Activated naive CD4-positive, alpha-beta T cell treated with anti-CD3 and anti-CD28 coated beads, Interleukin-2, amount 50 U/mL, for 72 hours (primary cell): Measurements from ENCODE around the gene SCUBE2. TPM values are rescaled to one million over a fixed set of nuclear protein-coding genes. Genes with fewer than 3 reads are reported as not detected.
"Not testable (repeated sequence)": the region's sequence is repeated elsewhere in the genome, so short reads cannot be mapped to it uniquely, and the experiment has no call there.

ENCODE experiments used
- ATAC-seq, 2 donors: fragments of 150-1000 bp; cut with Tn5 transposase; 2 replicates each; pipeline ENCODE4 v1.10.0; 2021; ENCODE audit warnings: mild to moderate bottlenecking in 2 of 2, moderate library complexity in 2 of 2
- DNase-seq, 2 donors: peaks; one replicate each; pipeline ENCODE4 v3.0.0; 2021 to 2022; ENCODE audit warnings: low spot score in 2 of 2
- H3K27ac Mint-ChIP-seq, 2 donors: one replicate each; pipeline ENCODE4 v1.8.0; 2022; ENCODE audit warnings: mild to moderate bottlenecking in 2 of 2, mixed read lengths in 2 of 2
- H3K36me3 Mint-ChIP-seq, 2 donors: one replicate each; pipeline ENCODE4 v1.8.0; 2022; ENCODE audit warnings: mixed read lengths in 2 of 2
- H3K9me3 Mint-ChIP-seq, 2 donors: one replicate each; pipeline ENCODE4 v1.8.0; 2022; ENCODE audit warnings: mixed read lengths in 2 of 2
- total RNA-seq, 2 donors: library from RNA; stranded (reverse); gene quantifications; one replicate each; pipeline ENCODE4 v1.2.3, GENCODE V29; 2022

The SCUBE2 gene
- total RNA-seq, 2 donors from 2014 or later: 0.61 to 0.70 TPM

DNA sequence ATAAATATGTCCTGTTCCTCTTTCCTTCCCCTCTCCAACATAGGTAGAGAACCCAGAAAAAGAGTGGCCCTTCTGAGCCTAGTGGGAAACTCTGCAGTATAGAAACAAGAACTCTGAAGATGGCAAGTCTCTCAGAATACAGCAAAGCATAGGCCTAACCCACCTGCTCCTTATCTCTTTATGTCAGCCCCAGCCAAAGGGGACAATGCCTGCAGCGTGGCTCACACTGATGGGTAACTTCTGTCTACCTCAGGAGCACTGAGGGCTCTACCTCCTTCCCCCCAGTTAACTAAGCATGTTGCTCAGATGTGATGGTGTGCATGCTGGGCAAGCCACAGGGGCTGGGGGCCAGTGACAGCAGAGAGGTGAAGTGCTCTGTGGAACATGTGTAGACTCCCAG, 82.7 kb downstream of the SCUBE2 start:
- Mint-ChIP-seq H3K36me3 (peaks cover 8 to 10% of the 10 kb centered on the region in 2 donors), H3K27ac (no peak overlapping the region), H3K9me3 (no peaks in the 10 kb centered on the region)
- no peak for ATAC-seq
- no peak for DNase-seq

DNA sequence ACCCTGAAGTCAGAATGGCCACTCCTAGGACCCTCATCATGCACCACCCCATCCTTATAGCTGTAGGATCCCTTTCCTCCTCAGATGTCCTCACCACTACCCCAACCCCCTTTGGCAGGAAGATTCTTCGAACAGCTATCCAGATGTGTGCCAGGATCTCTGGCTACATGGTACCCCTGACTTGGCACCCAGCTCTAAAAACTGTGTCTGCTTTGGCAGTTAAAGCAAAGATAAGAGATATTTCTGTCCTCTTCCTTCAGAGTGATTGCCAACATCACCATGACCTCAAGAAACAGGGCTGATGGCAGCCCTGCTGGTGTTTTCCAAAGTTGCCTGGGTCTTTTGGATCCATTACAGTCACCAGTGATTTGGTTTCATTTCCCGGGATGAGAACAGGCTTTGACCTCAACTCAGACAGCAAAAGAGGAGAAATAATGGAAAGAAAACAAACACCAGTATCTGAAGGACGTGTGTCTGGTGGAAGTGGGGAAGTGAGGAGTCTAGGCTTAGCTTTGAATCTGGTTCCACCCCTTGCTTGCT, 83.3 kb downstream of the SCUBE2 start:
- no peak for ATAC-seq
- Mint-ChIP-seq H3K9me3 (no peaks in the 10 kb centered on the region), H3K27ac (no peak overlapping the region), H3K36me3 (peaks cover 8 to 10% of the 10 kb centered on the region in 2 donors)
- no peak for DNase-seq

DNA sequence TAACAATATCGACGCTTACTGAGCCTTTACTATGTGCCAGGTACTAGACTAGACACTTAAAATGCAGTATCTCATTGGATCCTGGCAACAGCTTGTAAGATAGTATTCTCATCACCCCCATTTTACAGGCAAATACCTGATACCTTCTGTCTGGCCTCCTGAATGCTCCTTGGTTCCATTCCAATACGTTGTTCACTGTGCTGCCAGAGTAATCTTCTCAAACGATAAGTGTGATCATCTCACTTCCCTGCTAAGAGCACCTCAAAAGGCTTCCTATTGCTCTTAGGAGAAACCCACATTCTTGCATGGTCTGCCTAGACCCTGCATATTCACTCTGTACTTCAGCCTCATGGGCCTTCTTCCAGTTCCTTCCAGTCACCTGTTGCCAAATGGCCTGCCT, 86.3 kb downstream of the SCUBE2 start:
- DNase-seq: no peak
- no peak overlapping the region for H3K27ac Mint-ChIP-seq
- peaks cover 8 to 10% of the 10 kb centered on the region in 2 donors for H3K36me3 Mint-ChIP-seq
- no peaks in the 10 kb centered on the region for H3K9me3 Mint-ChIP-seq
- ATAC-seq: no peak

DNA sequence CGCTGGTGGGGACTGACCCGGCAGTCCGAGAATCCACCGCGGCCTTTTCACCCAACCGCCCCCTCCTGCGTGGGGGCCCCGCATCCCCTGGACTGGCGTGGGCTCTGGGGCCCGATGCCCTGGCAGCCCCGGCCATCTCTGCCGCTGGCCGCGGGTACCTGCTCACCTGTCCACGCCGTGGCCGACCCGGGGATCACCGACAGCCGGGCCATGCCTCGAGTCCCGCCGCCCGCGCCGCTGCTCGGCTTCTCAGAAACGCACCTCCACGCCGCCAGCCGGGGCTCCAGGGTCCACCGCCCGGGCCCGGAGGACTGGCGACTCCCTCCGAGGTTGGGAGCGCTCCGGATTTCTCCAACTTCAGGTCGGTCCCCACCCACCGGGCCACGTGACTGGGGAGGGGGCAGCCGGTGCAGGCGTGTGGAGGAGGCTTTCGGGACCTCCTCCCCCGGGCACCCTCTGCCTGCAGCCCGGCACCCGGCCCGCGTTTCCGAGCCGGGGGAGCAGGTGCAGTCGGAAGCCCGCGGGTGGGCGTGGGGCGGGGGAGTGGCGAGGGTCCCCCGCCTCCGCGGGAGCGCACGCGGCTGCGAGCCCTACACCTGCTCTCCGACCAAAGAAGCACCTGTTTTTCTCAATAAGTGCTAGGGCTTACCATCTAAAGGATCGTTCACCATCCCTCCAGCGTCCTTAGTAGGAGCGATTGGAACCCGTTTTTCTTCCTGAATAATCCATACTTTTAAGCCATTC, 87.0 kb downstream of the SCUBE2 start:
- Mint-ChIP-seq H3K36me3 (peaks cover 8 to 10% of the 10 kb centered on the region in 2 donors), H3K9me3 (no peaks in the 10 kb centered on the region), H3K27ac (no peak overlapping the region)
- DNase-seq: peak in 1 of 2 donors; percentile 16
- ATAC-seq: no peak

DNA sequence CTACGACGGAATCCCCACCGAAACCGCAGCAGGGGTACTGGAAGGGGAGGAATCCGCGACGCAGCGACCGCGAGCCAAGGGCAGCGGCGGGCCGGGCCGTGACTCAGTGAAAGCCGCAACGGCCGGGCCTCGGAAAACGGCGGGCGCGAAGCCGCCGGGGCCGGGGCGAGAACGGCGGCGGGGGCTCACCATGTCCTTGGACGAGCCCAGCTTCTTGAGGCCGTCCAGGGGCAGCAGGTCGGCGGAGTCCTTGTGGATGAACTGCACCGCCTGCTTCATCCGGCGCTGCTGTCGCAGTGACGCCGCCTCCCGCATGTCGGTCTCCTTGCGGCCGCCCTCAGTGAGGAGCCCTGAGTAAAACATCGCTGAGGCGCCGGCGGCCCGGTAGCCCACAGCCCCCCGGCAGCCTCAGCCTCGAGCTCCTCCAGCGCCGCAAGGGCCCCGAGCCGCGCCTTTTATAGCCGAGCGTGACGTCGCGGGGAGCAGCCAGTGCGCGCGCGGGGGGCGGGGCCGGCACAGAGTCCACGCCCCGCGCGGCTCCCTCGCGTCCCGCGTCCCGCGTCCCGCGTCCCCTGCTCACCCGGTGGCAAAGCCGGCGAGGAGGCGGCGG, 87.7 kb downstream of the SCUBE2 start, which contains the start of gene NRIP3:
NRIP3 (minus strand) TSS at position 429 of the 610 bp plus-strand sequence; CDS start at position 363, 66 bp downstream.
- Mint-ChIP-seq H3K27ac (peak within 1 kb of the TSS in 1 of 2 donors; percentile 59), H3K9me3 (no peaks in the 10 kb centered on the region), H3K36me3 (peaks cover 8 to 10% of the 10 kb centered on the region in 2 donors)
- ATAC-seq (peak; percentile 61 to 63), DNase-seq (peak; percentile 75 to 79)

DNA sequence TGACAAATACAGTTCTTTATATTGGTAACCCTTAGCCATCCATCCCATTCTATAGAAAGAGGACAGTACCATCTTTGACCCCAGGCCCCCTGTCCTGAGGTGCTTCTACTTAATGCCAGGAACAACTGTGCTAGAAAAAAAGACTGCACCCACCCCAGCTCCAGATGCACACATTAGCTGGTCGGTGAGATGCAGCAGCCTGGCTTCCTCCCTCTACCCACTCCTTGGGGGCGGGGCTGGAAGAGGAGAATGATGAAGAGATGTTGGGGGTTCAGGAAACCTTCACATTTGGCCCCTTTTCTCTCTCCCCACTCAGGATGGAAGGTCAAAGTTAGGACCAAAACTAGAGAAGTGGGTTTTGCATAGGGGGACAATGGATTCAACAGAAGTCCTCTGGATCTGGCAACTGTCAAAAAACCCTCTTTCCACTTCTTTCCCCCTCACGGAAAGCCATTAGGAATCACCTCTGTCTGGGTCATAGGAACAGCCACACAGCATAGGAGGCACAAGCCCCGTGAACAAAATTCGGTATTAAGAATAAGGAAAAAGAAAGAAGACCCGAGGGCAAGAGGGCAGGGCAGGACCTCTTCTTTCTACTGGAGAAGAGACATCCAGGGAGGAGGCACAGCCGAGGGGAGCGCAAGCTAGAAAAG, 88.4 kb downstream of the SCUBE2 start:
- peaks cover 8 to 10% of the 10 kb centered on the region in 2 donors for H3K36me3 Mint-ChIP-seq
- DNase-seq: peak in 1 of 2 donors; percentile 10
- no peak for ATAC-seq
- H3K27ac Mint-ChIP-seq: peak overlapping the region in 1 of 2 donors; percentile 59
- no peaks in the 10 kb centered on the region for H3K9me3 Mint-ChIP-seq

DNA sequence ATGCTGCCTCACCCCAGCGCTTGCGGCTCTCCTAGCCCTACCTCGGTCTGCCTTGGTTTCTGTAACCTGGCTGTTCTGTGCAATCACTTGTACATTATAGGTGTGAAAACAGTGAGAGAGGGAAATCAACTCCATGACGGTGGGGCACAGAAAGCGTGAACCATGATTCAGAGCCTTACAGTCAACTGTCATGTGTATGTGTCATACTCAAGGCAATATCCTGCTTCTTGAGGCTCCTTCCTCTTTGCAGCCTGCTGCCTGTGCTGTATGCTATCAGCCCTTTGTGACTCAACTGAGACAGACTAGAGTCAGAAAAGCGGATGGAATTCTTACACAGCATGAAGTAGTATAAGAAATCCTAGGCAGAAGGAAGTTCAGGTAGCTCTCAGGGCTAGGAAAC, 89.7 kb downstream of the SCUBE2 start:
- H3K27ac Mint-ChIP-seq: peak overlapping the region in 1 of 2 donors; percentile 85
- peaks cover 8 to 10% of the 10 kb centered on the region in 2 donors for H3K36me3 Mint-ChIP-seq
- no peaks in the 10 kb centered on the region for H3K9me3 Mint-ChIP-seq
- ATAC-seq (peak; percentile 90 to 96), DNase-seq (peak; percentile 53 to 56)

DNA sequence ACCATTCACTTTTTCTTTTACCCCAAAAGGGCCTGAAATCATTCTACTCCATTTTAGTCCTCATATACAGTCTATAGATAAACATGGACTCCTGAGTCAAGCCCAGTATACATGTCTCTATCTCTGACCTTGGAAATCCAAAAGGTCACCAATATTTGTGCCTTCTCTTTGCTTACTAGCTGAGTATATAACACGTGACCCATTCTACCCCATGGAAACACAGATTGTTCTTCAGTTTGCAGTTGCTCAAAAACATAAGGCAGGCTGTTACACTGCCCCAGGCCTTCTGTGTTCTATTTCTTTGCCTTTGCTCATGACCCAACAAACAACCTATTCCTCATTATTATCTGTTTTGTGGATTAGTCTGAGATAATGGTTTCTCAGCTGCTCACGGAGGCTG, 93.4 kb downstream of the SCUBE2 start:
- Mint-ChIP-seq H3K36me3 (no peaks in the 10 kb centered on the region), H3K27ac (no peak overlapping the region), H3K9me3 (no peaks in the 10 kb centered on the region)
- no peak for DNase-seq
- no peak for ATAC-seq

DNA sequence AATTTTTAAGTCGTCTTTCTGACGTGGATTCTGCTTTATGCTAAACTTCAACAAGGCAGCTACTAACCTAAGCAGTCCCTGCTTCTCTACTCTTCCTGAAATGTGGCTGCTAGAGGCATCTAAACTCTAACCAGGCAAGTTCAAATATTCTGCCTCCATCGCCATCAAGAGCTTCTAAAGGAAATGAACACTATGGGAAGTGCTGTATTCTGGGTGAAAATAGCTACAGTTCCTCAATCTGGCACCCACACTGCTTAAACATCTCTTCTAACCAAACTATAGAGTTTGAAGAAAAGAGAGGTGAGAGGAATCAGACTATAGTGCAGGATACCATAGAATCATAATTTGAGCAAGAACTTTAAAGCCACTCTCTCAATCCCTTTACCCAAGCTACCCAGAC, 93.9 kb downstream of the SCUBE2 start:
- Mint-ChIP-seq H3K36me3 (no peaks in the 10 kb centered on the region), H3K9me3 (no peaks in the 10 kb centered on the region), H3K27ac (no peak overlapping the region)
- no peak for DNase-seq
- no peak for ATAC-seq

DNA sequence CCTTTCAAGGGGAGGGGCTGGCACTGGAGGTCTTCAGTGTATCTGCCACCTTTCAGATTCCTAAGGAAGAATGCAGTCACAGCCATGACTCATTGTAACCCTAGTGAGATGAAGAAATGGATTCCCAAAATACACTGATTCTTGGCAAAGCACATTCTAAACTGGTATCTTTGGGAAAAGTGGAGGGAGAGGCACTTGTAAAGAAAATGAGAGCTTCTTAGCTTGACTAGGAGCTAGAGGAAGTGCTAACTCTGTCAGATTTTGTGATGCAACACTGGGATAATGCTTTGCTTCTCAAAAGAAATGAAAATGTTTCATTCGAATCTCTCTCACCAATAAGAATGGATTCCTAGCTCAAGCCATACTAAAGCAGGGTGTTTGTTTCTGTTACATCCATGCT, 101.9 kb downstream of the SCUBE2 start:
- no peak for ATAC-seq
- Mint-ChIP-seq H3K36me3 (no peaks in the 10 kb centered on the region), H3K9me3 (no peaks in the 10 kb centered on the region), H3K27ac (no peak overlapping the region)
- DNase-seq: no peak

DNA sequence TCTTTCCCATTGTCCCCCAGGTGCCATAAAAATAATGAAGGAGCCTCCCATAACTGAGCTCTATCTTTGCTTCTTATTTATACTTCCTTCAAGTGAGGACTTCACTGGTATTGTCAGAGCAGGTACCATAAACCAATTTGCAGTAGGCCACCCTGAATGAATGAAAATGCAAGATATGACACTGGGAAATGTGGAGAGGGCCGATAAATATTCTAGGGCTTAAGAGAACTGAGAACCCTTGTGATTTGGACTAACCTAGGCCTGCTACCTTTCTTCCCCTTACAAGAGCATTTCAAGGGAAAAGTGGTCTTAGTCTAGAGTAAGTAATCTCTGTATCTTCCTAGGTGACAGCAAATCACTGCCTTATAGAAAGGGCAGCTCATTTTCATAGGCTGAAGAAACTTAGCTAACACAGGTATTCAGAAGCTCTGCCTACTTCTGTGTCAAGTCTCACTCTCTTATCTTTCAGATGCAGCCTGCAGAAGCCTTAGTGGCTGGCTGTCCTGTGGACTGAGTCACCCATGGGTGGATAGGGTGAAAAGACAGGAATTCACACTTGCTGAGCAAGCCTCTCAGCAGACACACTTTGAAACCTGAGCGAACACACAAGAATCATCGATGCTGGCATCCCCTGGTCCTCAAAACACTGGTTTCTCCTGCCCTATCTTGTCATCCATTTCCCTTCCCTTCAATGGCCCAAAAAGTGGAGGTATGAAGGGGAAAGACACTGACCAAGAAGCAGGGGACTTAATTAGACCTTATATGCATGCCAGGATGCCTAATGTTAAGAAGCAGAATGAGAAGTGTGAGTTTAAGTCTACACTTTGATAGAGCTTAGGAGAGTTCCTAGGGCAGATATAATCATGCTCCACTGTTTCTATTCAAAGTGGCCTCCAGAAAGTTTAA, 102.8 kb downstream of the SCUBE2 start:
- ATAC-seq (peak in 1 of 2 donors; percentile 58), DNase-seq (no peak)
- Mint-ChIP-seq H3K27ac (no peak overlapping the region), H3K36me3 (no peaks in the 10 kb centered on the region), H3K9me3 (no peaks in the 10 kb centered on the region)

DNA sequence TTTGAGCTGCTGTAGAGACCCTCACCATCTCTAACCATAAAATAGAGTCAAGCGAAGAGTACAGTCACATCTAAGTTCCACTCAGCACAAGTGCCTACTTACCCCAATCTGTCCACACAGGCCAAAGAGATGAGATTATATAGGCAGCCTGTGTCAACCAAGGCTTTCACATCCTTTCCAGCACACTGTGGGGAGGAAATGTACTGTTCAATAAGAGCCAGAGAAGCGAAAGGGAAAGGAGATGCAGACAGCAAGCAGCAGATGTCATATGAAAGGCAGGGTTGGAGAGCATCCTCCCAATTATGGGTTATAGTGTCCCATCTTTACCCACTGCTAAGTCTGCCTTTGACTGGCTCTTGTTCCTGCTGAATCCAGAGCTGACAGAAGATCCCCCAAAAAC, 104.0 kb downstream of the SCUBE2 start:
- no peak for DNase-seq
- no peak for ATAC-seq
- H3K36me3 Mint-ChIP-seq: no peaks in the 10 kb centered on the region
- no peaks in the 10 kb centered on the region for H3K9me3 Mint-ChIP-seq
- H3K27ac Mint-ChIP-seq: no peak overlapping the region

DNA sequence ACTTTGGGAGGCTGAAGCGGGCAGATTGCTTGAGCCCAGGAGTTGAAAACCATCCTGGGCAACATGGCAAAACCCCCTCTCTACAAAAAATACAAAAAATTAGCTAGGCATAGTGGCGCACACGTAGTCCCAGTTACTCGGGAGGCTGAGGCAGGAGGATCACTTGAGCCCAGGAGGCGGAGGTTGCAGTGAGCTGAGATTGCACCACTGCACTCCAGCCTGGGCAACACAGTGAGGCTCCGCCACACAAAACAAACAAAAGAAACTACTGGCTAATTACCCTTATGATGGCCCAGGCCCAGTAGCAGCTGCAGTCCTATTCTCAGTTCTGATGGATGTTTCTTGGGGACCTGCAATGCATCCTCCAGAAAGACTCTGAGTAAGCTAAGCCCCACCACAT, 104.6 kb downstream of the SCUBE2 start:
- not testable (repeated sequence) for DNase-seq, ATAC-seq, H3K36me3 Mint-ChIP-seq, H3K9me3 Mint-ChIP-seq, H3K27ac Mint-ChIP-seq

DNA sequence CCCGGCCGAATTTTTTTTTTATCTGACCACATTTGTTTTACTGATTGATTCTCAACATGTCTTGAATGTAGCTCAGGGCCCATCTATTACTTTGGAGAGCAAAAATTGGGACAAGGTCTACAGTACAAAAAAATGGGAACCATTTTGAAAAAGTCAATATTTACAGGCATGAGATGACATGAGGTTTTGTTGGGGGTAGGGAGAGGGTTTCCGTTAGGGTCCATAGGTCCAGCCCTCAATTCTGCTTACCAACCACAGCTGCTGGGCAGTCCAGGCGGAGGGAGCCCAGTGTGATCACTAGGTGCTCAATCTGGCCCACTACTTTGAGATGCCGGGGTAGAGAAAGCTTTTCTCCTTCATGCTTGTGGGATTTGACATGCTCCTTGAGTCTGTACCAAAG, 105.9 kb downstream of the SCUBE2 start:
- H3K36me3 Mint-ChIP-seq: no peaks in the 10 kb centered on the region
- no peak for DNase-seq
- ATAC-seq: no peak
- no peaks in the 10 kb centered on the region for H3K9me3 Mint-ChIP-seq
- no peak overlapping the region for H3K27ac Mint-ChIP-seq

DNA sequence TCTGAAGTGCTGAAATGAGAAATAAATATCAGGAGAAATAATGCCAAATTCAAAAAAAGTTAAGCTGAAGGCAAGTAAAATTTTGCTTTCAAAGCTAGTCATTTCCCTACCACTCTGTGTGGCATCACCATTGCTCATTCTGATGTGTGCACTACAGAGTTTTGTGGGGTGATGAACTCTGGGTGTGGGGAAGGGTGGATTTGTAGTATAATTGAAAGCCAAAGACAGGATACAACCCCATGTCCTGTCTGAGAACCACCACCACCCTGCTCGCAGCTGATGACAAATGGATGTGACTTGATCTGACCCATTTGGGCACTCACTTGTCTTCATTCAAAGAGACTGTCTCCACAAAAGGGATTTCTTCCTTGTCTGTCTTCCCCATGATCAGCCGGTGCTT, 107.8 kb downstream of the SCUBE2 start:
- no peak overlapping the region for H3K27ac Mint-ChIP-seq
- peak; percentile 77 to 99 for ATAC-seq
- no peaks in the 10 kb centered on the region for H3K9me3 Mint-ChIP-seq
- no peaks in the 10 kb centered on the region for H3K36me3 Mint-ChIP-seq
- DNase-seq: peak in 1 of 2 donors; percentile 14

DNA sequence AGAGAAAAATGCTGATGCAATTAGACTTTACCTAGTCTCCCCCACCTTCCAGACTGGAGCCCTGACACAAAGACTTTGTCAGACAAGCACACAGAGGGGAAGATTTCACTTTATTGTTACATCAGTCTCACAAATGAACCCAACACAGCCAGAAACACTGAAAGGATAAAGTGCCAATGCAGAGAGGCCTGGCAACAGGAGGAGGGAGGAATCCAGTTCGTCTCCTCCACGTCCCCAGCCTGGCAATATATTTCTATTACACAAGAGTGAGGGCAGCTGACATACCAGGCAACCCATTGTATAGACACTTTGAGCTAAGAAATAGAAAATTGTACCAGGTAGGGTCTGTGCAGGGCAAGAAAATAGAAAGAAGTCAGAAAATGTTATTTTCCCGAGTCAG, 110.9 kb downstream of the SCUBE2 start:
- no peak for ATAC-seq
- no peak overlapping the region for H3K27ac Mint-ChIP-seq
- H3K9me3 Mint-ChIP-seq: no peaks in the 10 kb centered on the region
- DNase-seq: no peak
- no peaks in the 10 kb centered on the region for H3K36me3 Mint-ChIP-seq
